NK-92 treated with Interleukin-12 subunit alpha and Interleukin-12 subunit beta, amount 100 ng/mL, for 24 hours (cell line): ENCODE results near the gene L3MBTL4.

Source experiments
- DNase-seq: peaks from one replicate; lab custom pipeline; 2025; lab: John Stamatoyannopoulos, UW

L3MBTL4 gene

DNA sequence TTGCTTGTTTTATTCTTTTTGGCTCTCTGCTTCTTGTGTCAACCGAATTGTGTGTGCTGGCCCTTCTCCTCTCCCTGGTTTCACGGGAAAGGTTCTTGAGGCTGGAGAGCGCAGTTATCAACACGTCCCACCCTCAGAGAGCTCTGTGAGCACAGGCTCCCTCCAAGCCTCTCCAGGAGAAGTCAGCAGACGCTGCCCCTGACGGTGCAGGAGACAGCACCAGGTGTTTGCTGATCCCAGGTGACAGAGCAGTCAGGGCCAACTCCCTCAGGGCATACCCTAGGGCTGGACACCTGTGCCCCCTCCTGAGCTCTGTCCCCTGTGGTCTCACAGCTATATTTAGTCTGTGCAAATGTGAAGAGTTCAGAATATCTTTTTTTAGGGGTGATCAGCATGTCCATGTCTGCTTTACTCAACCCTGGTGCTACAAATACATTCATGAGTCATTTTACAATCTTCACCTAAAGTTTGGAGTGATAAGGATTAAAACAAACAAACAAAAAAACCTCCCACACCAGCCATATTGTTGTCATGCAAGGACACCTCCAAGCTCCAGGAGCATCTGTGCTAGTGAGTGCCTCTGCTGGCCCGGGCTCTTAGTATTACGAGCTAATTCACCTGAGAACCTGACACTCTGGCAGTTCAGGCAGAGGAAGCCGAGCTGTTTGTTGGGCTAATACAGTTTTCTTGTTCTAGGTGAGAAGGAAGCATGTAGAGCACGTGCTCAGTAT, 453.4 kb downstream of the L3MBTL4 start:
- no peak for DNase-seq

DNA sequence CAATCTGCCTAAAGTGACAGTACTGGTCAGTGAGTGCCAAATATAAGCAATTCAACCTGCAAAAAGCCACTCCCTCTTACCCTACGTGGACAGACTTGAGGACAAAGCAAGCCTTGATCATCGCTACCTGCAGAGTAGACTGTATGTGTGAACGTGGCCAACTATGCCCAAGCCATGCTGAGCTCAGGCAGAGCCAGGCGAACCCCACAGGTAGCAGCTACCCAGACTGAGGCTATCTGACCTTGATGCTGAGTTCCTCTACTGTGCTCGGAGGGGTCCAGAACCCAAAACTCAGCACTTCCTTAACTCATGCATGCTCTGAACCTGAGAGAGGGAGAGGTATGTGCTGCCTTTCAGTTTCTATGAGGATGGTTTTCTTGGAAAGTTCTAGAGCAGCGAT, 455.9 kb downstream of the L3MBTL4 start:
- DNase-seq = no peak

DNA sequence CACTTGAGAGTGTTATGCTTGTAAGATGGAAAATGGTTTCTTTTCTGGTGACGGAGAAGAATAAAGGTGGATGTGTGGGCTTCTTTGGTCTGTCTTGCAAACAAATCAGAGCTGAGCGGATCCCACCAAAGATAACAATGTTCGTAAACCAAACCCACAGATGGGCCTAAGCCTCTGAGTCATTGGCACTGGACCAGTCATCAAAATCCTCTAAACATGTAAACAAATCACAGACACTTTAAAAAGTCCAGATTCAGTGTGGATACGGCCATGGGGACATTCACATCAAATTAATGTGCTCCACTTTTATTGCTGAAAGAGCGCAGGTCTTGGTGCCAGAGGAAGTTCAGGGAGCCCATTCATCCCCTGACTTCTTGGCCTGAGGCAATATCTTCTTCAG, 458.9 kb downstream of the L3MBTL4 start:
- DNase-seq = no peak

DNA sequence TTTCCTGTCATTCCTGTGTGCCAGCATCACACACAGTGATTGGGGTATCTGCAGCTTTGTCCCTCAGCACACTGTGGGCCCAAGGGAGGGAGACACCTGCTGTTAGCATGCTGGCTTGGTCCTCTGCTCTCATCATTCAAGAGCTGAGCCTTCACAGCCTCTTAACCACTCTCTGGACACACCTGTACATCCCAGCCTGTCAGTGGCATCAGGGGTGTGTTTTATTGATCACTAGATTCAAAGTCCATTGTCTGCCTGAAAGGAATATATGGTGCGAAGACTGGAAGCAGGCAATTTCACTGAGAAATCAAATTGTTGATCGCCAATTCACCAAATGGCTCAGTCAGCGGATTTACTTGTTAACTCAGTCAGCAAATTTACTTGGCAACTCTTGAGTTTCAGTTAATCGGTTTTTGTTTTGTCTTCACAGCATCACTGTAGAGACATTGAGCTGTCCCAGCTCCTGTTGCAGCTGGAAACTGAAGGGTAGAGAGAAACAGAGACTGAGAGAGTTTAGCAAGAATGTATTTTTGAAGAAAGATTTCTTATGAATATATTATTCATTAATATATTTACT, 463.1 kb downstream of the L3MBTL4 start:
- DNase-seq = no peak

DNA sequence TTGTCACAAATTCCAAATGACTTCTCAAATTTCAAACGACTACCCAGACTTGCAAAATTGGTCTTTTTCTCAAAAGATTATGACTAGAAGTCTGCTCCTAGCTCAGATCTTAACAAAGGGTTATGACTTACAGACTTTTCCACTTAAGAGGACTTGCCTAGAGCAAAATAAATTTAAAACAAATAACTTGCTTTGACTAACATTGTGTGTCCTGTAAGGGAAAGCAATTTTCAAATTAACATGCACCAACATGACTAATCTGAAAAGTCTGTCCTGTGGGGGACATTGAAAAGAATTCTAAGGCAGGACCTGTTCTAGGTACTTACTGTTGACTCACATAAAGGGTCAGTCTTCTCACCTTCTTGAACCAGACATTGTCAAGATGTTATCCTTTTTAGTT, 465.9 kb downstream of the L3MBTL4 start:
- DNase-seq = no peak

DNA sequence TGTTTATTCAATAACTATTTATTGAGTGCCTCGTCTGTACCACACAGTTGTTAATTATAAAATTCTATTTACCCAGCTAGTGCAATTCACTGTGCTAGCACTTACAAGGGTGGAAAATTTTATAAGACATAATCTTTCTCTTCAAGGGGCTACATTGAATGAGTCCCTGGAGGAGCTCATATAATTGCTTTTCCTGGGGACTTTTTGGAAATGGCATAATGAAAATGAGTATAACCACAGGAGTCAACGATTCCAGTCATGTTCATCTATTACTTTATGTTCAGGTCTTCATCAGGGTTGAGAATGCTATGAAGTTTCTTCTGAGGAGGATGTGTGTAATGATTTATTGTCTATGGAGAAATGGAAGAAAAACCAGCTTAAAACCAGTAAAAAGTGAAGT, 466.5 kb downstream of the L3MBTL4 start:
- no peak for DNase-seq

DNA sequence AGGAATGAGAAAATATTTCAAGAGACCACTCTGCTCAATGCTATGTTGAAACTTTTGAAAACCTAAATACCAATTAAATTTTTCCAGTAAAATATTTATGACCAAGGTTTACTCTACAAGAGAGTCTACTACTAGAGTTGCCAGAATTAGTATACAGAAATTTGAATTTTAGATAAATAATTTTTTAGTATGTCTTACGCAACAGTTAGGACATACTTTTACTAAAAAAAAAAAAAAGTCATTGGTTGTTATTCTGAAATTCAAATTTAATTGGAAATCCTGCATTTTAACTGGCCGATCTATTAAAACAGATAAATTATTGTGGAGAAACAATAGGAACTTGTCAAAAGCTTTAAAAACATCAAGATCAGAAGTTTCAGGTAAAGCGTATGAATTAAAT, 470.3 kb downstream of the L3MBTL4 start:
- DNase-seq = no peak

DNA sequence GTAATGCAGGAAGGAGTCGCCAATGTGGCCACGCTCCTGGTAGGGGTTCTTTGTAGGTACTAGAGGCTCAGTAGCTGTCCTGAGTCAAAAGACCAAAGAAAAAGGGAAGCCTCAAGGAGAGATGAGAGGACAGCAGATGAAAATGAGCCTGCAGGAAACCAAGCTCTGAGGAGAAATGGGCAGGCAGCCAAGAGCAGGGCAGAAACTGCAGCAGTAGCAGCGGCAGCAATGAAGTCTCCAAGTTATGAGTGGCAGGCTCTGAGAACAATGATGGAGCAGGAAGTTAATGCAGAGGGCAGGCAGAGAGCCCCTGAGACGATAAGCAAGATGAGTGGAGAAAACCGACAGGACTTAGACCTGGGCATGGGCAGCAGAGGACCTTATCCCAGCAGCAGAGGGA, 471.2 kb downstream of the L3MBTL4 start:
- DNase-seq = no peak

DNA sequence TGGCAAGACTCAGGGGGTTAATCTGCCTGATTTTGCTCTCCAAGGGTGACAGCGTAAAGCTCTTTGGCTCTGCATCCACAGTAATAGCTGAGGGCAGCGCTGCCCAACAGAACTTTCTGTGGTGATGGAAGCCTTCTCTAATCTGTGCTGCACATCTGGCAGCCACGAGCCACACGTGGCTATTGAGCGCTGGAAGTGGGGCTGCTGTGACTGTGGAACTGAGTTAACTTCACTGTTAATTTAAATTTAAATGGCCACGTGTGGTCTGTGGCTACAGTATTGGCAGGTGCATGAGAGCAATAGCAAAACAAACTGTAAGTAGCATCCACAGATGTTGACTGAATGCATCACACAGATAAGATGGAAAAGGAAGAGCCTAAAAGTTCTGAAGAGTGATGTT, 472.1 kb downstream of the L3MBTL4 start:
- no peak for DNase-seq

DNA sequence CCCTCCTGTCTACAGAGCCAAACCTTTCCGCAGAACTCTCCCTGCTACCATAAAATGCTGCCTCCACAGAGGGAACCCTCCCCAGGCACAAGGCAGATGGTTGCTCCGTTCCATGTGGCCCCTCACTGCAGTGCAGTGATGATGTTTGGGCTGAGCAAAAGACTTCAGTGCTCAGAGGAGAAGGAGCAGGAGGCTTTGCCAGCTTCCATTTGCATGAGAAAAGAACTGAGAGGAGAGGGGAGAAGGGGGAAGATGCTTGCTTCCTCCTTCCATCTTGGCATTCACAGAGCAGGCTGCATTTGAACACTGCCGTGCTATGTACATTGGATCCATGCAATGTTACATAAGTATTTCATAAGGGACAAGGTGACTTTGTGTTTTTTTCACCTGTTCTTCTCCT, 472.8 kb downstream of the L3MBTL4 start:
- DNase-seq = no peak

DNA sequence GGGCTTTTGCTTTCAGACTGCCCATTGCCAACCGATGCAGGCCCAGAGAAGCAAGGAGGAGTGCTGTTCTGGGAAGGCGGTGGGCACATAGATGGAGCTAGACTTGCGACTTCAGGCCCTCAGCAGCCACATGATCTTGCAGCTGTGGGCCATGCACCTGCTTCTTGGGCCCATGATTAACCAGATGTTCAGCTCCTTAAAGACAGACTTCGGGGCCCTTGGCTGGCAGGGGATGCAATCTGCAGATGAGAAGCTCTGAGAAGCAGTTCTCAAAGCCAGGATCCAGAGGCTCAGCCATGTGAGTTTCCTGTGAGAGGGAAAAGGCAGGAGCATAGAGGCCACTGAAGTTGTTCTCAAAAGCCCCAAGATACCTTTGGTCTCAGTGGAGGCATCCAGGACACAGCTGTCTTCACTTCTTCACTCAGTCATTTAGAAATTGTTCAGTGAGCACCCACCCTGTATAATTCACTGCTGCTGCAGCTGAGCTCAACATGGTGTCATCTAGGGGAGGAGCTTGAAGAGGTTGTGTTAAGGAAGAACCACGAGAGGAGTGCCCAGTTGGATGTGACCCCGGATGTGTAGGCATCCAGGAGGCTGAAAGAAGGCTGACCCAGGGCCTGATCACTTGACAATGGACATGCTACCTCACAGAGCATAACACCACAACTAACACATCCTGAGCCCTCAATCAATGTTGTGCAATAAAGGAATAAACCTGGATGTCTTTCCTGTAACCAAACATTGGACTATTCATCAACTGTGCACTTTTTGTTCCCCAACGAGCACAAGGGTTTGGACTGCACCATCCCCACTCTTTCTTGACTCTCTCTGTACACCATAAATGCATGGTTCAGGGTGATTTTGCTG, 474.7 kb downstream of the L3MBTL4 start:
- DNase-seq = no peak

DNA sequence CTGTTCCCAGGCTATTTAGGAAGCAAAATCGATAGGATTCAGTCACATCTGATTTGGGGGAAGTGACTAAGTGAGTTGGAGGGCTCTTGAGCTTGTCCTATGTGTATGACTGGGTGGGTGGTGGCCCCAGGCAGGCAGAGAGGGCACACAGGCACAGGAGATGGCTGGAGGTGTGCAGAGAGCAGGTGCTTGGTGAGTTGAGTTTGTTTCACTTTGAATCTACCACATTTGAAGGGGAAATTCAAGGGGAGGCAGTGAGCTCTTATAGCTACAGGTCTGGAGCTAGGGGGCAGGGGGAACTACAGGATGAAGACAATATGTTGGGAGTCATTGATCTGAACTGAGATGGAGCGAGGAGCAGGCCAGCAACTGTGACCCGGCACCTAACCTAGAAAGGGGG, 476.9 kb downstream of the L3MBTL4 start:
- no peak for DNase-seq

DNA sequence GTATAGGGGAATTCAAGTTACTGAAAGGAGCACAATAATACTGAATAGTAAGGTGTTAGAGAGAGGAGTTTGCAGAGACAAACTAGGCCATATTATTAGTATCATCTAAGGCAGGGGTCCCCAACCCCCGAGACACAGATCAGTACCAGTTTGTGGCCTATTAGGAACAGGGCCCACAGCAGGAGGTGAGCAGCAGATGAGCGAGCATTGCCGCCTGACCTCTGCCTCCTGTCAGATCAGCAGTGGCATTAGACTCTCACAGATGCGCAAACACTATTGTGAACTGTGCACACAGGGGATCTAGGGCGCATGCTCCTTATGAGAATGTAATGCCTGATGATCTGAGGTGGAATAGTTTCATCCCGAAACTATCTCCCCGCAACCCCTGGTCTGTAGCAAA, 477.6 kb downstream of the L3MBTL4 start:
- no peak for DNase-seq

DNA sequence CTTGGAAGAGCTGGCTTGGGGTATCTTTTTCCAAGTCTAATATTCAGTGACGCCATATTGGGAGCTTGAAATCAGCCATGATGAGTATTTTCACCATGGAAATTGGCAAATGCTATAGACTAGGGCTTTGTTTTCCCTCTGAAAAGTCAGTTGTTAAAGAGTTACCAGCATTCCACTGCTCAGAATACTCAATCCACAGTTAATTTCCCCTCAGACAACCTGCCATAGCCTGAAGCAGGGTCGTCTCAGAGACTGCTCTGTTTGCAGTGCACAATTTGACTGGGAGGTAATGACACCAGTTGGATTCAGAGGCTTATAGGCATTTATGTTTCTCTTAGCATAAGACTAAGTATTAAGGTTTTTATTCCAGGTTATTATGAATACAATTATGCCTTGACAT, 483.9 kb downstream of the L3MBTL4 start:
- no peak for DNase-seq

DNA sequence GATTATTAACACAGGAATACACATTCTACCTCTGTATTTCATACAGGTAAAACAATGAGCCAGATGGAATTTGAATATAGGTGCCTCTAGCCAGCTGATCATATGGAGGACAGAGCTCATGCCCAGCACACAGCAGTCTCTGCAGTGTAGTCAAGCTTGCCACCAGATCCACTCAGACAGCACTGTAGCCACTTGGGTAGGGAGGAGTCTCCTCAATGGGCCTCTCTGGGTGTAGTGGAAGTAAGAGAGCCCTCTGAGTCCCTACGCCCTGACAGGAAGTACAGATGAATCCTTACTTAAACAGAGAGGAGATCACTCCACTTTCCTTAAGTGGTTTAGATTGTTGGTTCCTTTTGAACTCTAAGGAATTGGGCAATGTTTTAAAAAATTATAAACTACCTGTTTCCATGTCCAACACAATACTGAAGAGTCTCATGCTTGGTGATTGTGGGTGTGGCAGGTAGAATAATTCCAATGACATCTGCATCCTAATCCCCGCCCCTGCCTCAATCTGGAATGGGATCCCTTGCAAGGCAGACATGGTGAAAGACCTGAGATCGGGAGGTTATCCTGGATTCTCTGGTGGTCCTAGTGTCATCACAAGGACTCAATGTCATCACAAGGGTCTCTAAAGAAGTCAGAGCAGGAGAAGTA, 496.4 kb downstream of the L3MBTL4 start:
- DNase-seq = no peak

DNA sequence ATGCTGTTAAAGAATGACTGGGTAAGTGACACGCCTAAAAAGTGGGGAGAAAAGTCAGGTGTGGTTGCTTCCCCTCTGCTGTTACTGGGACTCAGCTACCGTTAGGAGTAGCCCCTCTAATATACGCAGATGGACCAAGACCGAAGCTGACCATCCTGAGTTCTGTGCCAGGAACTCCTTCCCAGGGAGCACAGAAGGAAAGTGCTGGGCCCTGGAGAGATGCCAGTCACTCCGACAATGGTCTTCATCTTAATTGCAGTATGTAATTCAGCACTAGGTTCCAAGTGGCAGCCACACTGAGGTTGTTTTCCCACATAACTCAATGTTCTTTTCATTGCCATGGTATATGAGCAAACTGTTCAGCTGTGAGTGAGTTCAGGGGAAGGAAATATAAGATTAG, 499.8 kb downstream of the L3MBTL4 start:
- no peak for DNase-seq

DNA sequence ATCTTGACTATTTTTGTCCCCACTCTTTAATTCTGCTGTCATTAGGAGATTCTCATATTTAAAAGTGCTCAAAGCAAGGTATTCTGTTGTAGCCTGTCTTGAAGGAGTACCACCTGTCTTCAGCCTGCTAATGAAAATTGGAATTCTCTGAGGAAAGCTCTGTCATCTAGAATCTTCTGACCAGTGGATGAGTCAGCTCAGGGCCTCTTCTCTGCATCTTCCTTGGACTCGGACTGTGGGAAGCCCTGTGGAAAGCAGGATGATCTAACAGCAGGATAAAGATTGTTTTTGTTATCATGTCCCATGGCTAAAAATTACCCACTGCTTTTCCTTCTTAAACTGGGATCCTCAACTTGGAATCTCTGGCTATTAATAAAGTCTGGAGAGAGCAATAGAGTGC, 500.7 kb downstream of the L3MBTL4 start:
- DNase-seq = no peak

DNA sequence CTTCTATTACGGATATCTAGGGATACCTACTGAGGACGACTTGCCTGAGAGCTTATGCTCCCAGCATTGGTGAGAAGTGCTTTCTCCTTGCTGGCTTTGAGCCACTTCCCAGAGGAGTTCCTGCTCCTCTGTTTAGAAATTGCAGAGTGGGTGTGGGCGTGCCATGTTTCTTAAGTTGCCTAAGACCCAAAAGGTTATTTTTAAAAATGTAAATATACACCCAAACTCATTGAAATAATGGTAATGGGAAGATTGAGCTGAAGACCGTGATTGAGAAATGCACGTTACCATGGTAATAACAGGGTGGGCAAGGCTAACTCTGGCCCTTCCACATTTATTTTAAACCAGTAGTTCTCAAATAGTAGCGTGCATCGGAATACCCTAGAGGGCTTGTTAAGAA, 502.1 kb downstream of the L3MBTL4 start:
- no peak for DNase-seq

DNA sequence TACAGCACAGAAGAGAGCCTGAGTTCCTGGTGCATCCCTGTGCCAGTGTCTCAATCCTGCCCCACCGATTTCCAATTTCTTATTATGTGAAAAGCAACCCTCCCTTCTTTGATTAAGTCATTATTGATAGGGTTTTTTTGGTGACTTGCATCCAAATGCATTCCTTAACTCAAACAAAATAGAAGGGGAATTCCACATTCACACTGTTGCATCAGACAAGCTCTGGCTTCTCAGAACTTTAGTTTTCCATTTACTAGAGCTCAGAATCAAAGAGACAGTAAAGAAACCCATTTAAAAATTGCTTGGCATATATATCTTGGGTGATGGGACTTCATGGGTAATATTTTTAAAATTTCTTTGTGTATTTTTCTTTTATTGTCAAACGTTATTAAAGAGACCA, 505.6 kb downstream of the L3MBTL4 start:
- no peak for DNase-seq
